HG02571 (cell line): ENCODE data around the gene DMPK.
A peak's percentile ranks its signal among the peaks of the same experiment; 100 is the strongest.
"Not testable (repeated sequence)": the region's sequence is repeated elsewhere in the genome, so short reads cannot be mapped to it uniquely, and the experiment has no call there.

ENCODE experiments used
- ATAC-seq: cut with Tn5 transposase; IDR thresholded peaks from one replicate; pipeline ENCODE4 v1.9.1; 2021; ENCODE audit warnings: mild to moderate bottlenecking, moderate library complexity; ENCODE audit not compliant: unreplicated experiment

DMPK gene

GRCh38 chr19:45747513-45747912 is 34.8 kb downstream of the DMPK start:
- ATAC-seq = no peak

DNA sequence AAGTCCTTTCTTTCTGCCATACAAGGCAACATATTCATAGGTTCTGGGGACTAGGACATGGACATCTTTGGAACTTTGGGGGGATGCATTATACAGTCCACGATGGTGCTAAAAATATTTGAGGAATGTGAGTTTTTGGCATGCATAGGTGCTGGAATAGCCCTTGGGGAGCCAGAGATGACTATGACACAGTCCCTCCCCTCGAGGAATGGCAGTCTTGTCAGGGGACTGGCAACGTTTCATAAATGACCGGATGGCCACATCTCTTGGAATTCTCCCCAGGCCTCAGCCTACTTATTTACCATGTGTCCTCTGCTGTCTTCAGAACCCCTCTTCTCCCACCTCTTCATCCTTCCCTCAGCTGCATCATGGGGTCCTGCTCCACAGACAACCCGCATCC is 35.4 kb downstream of the DMPK start:
- ATAC-seq = no peak

- no peak for ATAC-seq
Observed at GRCh38 chr19:45745606-45746005, 36.7 kb downstream of the DMPK start.

GRCh38 chr19:45742969-45743368 is 39.3 kb downstream of the DMPK start:
- no peak for ATAC-seq

GRCh38 chr19:45739498-45740439 is 42.5 kb downstream of the DMPK start:
- ATAC-seq = no peak

- no peak for ATAC-seq
Observed at GRCh38 chr19:45733160-45733810, 49.0 kb downstream of the DMPK start, which contains the start of gene MEIOSIN. MEIOSIN (plus strand) TSS chr19:45733439; CDS start chr19:45735377, 1,938 bp downstream.

- peak; percentile 89 for ATAC-seq
Observed at GRCh38 chr19:45730368-45731288, 51.7 kb downstream of the DMPK start, which contains the start of gene FBXO46. FBXO46 (minus strand) TSS chr19:45730896; CDS start chr19:45713495, 17,401 bp downstream.

GRCh38 chr19:45729800-45730290 is 52.4 kb downstream of the DMPK start:
- no peak for ATAC-seq

- ATAC-seq = not testable (repeated sequence)
Observed at GRCh38 chr19:45728683-45729082, 53.6 kb downstream of the DMPK start.

DNA sequence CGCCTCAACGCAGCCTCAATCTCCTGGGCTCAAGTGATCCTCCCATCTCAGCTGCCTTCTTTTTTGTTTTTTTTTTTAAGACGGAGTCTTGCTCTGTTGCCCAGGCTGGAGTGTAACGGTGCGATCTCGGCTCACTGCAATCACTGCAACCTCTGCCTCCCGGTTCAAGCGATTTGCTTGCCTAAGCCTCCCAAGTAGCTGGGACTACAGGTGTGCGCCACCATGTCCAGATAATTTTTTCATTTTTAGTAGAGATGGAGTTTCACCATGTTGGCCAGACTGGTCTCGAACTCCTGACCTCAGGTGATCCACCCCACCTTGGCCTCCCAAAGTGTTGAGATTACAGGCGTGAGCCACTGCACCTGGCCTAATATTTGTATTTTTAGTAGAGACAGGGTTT is 62.2 kb downstream of the DMPK start:
- not testable (repeated sequence) for ATAC-seq
